NCI-H526 treated with DMSO at 0.1 percent for 48 hours (cell line): Measurements from ENCODE around the gene ACKR2.
"Not testable (repeated sequence)": the region's sequence is repeated elsewhere in the genome, so short reads cannot be mapped to it uniquely, and the experiment has no call there.

Experiments
- DNase-seq: peaks from one replicate; lab custom pipeline; 2025; lab: John Stamatoyannopoulos, UW

Gene ACKR2

GRCh38 chr3:42801784-42802183 lies 7.5 kb upstream of the ACKR2 start:
- DNase-seq: no peak

- no peak for DNase-seq
Measured at GRCh38 chr3:42802876-42803413, 6.3 kb upstream of the ACKR2 start.

- peak; percentile 39 for DNase-seq
Measured at GRCh38 chr3:42803414-42804105, 5.7 kb upstream of the ACKR2 start.

GRCh38 chr3:42804106-42804830 lies 5.0 kb upstream of the ACKR2 start, which contains the start of gene HIGD1A:
HIGD1A (minus strand) TSS chr3:42804490; CDS start chr3:42794253, 10,237 bp downstream.
- DNase-seq: peak; percentile 90

- DNase-seq: no peak
Measured at GRCh38 chr3:42804831-42805132, 4.5 kb upstream of the ACKR2 start.

GRCh38 chr3:42805141-42805821 lies 4.0 kb upstream of the ACKR2 start:
- DNase-seq: no peak

- no peak for DNase-seq
Measured at GRCh38 chr3:42807929-42808328, 1.3 kb upstream of the ACKR2 start.

- DNase-seq: not testable (repeated sequence)
Measured at GRCh38 chr3:42810706-42811105, 1.5 kb downstream of the ACKR2 start.

GRCh38 chr3:42811118-42811883 lies 2.1 kb downstream of the ACKR2 start:
- not testable (repeated sequence) for DNase-seq

- no peak for DNase-seq
Measured at GRCh38 chr3:42814246-42814645, 5.0 kb downstream of the ACKR2 start.

GRCh38 chr3:42814914-42815507 lies 5.8 kb downstream of the ACKR2 start:
- DNase-seq: no peak

- DNase-seq: no peak
Measured at GRCh38 chr3:42815826-42816225, 6.6 kb downstream of the ACKR2 start.

GRCh38 chr3:42819351-42819965 lies 10.2 kb downstream of the ACKR2 start:
- DNase-seq: peak; percentile 37

- DNase-seq: no peak
Measured at GRCh38 chr3:42820746-42821051, 11.5 kb downstream of the ACKR2 start.

- no peak for DNase-seq
Measured at GRCh38 chr3:42822828-42823227, 13.6 kb downstream of the ACKR2 start.

GRCh38 chr3:42823351-42823750 lies 14.1 kb downstream of the ACKR2 start:
- peak; percentile 29 for DNase-seq

- DNase-seq: no peak
Measured at GRCh38 chr3:42826141-42826540, 16.9 kb downstream of the ACKR2 start.

- DNase-seq: no peak
Measured at GRCh38 chr3:42827023-42827422, 17.8 kb downstream of the ACKR2 start.

GRCh38 chr3:42827654-42828053 lies 18.4 kb downstream of the ACKR2 start:
- DNase-seq: no peak

- no peak for DNase-seq
Measured at GRCh38 chr3:42829083-42829627, 19.9 kb downstream of the ACKR2 start.
